Spleen (tissue), 7 donors: Measurements from ENCODE around the gene OR51A7.

Experiments
- POLR2A ChIP-seq, 3 donors: fragments of 450-650 bp; IDR thresholded peaks; one replicate each; pipeline ENCODE4 v1.5.1; 2017; ENCODE audit warnings: antibody characterized with exemption in 3 of 3, mild to moderate bottlenecking in 1 of 3
- POLR2AphosphoS5 ChIP-seq, 3 donors: sonication (generic); formaldehyde crosslinking; IDR thresholded peaks; one replicate each; pipeline ENCODE4 v1.5.1; 2017; ENCODE audit warnings: antibody characterized with exemption in 3 of 3
- TF ChIP-seq, protein P1 (sequence below), 11 experiments: fragments of 200-600 bp in 7 of 11; fragments of 450-650 bp in 4 of 11; sonication (generic) in 4 of 11; IDR thresholded peaks in 8 of 11; conservative IDR thresholded peaks in 3 of 11; 1 replicate in 7 of 11; 2 replicates in 4 of 11; pipeline versions ENCODE4 v1.4.0 to v1.8.0; 2016 to 2021; ENCODE audit warnings: antibody characterized with exemption in 11 of 11, inconsistent platforms in 4 of 11, mild to moderate bottlenecking in 1 of 11
- donor health status: DM: no; HTN: no; CAD: no; lungs with moderate emphysema.
- donor health status: DM: no; HTN: no; CAD: no.
- donor health status: DM: no; HTN: no; CAD: no.

DNA sequence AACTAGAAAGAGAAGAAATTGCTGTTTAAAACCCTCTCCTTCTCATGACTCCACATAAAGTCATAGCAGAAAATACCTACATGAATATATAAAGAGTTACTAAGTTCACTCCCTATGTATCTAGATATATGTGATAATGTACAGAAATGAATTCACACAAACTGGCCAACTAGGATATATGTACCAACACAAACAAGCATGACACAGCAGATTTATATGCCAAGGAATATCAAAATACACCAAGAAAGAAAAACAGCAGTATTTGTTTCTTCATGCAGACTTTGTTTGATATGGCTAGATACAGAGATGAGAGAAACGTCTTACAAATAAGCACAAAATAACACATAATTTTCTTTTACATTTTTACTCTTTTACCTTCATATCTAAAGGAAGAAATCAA, 18.7 kb downstream of the OR51A7 start:
- TF ChIP-seq, protein P1, sequence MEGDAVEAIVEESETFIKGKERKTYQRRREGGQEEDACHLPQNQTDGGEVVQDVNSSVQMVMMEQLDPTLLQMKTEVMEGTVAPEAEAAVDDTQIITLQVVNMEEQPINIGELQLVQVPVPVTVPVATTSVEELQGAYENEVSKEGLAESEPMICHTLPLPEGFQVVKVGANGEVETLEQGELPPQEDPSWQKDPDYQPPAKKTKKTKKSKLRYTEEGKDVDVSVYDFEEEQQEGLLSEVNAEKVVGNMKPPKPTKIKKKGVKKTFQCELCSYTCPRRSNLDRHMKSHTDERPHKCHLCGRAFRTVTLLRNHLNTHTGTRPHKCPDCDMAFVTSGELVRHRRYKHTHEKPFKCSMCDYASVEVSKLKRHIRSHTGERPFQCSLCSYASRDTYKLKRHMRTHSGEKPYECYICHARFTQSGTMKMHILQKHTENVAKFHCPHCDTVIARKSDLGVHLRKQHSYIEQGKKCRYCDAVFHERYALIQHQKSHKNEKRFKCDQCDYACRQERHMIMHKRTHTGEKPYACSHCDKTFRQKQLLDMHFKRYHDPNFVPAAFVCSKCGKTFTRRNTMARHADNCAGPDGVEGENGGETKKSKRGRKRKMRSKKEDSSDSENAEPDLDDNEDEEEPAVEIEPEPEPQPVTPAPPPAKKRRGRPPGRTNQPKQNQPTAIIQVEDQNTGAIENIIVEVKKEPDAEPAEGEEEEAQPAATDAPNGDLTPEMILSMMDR (IDR thresholded peaks at IDR 0.05 in 8 of 11, conservative IDR thresholded peaks at IDR 0.05 in 3 of 11) = no peak
- TF ChIP-seq POLR2AphosphoS5 (IDR thresholded peaks at IDR 0.05) = no peak
- no peak for TF ChIP-seq POLR2A (IDR thresholded peaks at IDR 0.05)
